ENCODE data around the gene PTPRM. TPM values are rescaled to one million over a fixed set of nuclear protein-coding genes. Genes with fewer than 3 reads are reported as not detected.

Gene PTPRM
- total RNA-seq, 1 experiment from 2014 or later, result 1.6 TPM

DNA sequence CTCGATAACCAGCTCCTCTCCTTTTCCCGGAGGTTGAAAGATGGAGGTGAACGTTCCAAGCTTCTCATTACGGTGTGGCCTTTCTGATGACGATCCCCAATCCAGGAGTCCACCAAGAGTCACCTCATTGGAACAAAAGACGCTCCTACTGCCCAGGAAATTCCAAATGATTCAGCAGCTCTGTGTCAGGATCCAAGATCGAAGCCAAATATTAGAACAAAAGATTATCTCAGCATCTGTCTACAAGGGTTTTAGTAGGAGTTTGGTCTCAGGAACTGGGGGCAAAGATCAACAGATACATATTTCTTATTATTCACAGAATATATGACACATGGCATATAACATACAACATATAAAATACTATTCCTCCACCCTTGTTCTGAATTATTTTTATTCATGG lies 881.0 kb downstream of the PTPRM start:
- no TSS peak for BruUV-seq (replicated peaks)
- intact Hi-C loops (cut with micrococcal nuclease; ENCODE audit: unreplicated experiment), result loop anchor here (10.0 kb wide), 1 partner anchor 63 kb away; no protein-coding TSS in a partner anchor
- POLR2A ChIA-PET, result no interaction called here
- DNase-seq (ENCODE audit: low read depth, low spot score) (no peak), ATAC-seq (no peak)
- in situ Hi-C loops (cut with HindIII; ENCODE audit: low pct_unique_long_range_greater_than_20kb, low sequenced_read_pairs), result no loop called here
- CTCF ChIA-PET, result no interaction called here
- H3K27ac ChIP-seq (ENCODE audit: low read length), result no peak overlapping the region
- no peaks in the 10 kb centered on the region for H3K27me3 ChIP-seq (ENCODE audit: control insufficient read depth, insufficient read depth, low read length)
- H3K4me3 ChIP-seq (ENCODE audit: low read depth in 2 of 2, low read length in 2 of 2), result no peak overlapping the region
- no peaks in the 10 kb centered on the region for H3K36me3 ChIP-seq (ENCODE audit: control insufficient read depth, insufficient read depth, low read length)
- H3K4me1 ChIP-seq (ENCODE audit: control insufficient read depth, insufficient read depth, low read length), result no peaks in the 10 kb centered on the region
- TF ChIP-seq, protein P1, sequence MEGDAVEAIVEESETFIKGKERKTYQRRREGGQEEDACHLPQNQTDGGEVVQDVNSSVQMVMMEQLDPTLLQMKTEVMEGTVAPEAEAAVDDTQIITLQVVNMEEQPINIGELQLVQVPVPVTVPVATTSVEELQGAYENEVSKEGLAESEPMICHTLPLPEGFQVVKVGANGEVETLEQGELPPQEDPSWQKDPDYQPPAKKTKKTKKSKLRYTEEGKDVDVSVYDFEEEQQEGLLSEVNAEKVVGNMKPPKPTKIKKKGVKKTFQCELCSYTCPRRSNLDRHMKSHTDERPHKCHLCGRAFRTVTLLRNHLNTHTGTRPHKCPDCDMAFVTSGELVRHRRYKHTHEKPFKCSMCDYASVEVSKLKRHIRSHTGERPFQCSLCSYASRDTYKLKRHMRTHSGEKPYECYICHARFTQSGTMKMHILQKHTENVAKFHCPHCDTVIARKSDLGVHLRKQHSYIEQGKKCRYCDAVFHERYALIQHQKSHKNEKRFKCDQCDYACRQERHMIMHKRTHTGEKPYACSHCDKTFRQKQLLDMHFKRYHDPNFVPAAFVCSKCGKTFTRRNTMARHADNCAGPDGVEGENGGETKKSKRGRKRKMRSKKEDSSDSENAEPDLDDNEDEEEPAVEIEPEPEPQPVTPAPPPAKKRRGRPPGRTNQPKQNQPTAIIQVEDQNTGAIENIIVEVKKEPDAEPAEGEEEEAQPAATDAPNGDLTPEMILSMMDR (IDR thresholded peaks at IDR 0.05), result no peak
- TF ChIP-seq POLR2AphosphoS5 (IDR thresholded peaks at IDR 0.05; ENCODE audit: low read depth, low read length), result no peak
- no peak for TF ChIP-seq SIN3A (IDR thresholded peaks at IDR 0.05; ENCODE audit: borderline replicate concordance, insufficient read depth, low read depth, low read length)
- TF ChIP-seq, protein P2, sequence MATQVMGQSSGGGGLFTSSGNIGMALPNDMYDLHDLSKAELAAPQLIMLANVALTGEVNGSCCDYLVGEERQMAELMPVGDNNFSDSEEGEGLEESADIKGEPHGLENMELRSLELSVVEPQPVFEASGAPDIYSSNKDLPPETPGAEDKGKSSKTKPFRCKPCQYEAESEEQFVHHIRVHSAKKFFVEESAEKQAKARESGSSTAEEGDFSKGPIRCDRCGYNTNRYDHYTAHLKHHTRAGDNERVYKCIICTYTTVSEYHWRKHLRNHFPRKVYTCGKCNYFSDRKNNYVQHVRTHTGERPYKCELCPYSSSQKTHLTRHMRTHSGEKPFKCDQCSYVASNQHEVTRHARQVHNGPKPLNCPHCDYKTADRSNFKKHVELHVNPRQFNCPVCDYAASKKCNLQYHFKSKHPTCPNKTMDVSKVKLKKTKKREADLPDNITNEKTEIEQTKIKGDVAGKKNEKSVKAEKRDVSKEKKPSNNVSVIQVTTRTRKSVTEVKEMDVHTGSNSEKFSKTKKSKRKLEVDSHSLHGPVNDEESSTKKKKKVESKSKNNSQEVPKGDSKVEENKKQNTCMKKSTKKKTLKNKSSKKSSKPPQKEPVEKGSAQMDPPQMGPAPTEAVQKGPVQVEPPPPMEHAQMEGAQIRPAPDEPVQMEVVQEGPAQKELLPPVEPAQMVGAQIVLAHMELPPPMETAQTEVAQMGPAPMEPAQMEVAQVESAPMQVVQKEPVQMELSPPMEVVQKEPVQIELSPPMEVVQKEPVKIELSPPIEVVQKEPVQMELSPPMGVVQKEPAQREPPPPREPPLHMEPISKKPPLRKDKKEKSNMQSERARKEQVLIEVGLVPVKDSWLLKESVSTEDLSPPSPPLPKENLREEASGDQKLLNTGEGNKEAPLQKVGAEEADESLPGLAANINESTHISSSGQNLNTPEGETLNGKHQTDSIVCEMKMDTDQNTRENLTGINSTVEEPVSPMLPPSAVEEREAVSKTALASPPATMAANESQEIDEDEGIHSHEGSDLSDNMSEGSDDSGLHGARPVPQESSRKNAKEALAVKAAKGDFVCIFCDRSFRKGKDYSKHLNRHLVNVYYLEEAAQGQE (IDR thresholded peaks at IDR 0.05; ENCODE audit: insufficient read depth in 1 of 2, low read depth in 2 of 2, low read length in 1 of 2), result no peak
- TF ChIP-seq TCF7L2 (IDR thresholded peaks at IDR 0.05; ENCODE audit: low read depth, low read length), result no peak
- H3K9me3 ChIP-seq (ENCODE audit: control insufficient read depth, insufficient read depth, low read depth, low read length), result no peaks in the 10 kb centered on the region

DNA sequence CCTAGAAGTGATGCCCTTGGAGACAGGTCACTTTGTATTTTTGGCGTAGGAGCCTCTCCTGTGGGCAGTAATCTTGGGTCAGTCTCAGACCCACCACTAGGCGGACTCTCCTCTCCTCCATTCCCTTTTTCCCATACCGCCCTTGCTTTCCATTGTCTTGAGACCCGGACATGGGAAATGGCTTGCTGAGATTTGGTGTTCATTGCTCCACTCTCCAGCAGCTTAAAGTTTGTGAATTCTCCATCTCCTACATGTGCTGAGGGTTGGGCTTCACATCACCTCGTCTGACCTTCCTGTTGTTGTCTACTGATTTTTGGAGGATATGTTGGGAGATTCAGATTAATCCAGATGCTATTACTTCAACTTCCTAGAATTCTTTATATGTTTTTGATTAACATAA lies 882.9 kb downstream of the PTPRM start:
- intact Hi-C loops (cut with micrococcal nuclease; ENCODE audit: unreplicated experiment), result no loop called here
- Histone ChIP-seq H3K4me1 (ENCODE audit: control insufficient read depth, insufficient read depth, low read length) (no peaks in the 10 kb centered on the region), H3K27ac (ENCODE audit: low read length) (no peak overlapping the region), H3K4me3 (ENCODE audit: low read depth in 2 of 2, low read length in 2 of 2) (no peak overlapping the region), H3K36me3 (ENCODE audit: control insufficient read depth, insufficient read depth, low read length) (no peaks in the 10 kb centered on the region), H3K27me3 (ENCODE audit: control insufficient read depth, insufficient read depth, low read length) (no peaks in the 10 kb centered on the region), H3K9me3 (ENCODE audit: control insufficient read depth, insufficient read depth, low read depth, low read length) (no peaks in the 10 kb centered on the region)
- in situ Hi-C loops (cut with HindIII; ENCODE audit: low pct_unique_long_range_greater_than_20kb, low sequenced_read_pairs), result no loop called here
- ChIA-PET CTCF (no interaction called here), POLR2A (no interaction called here)
- TF ChIP-seq, protein P1 (IDR thresholded peaks at IDR 0.05), result peak; percentile 71
- TF ChIP-seq SIN3A (IDR thresholded peaks at IDR 0.05; ENCODE audit: borderline replicate concordance, insufficient read depth, low read depth, low read length), result no peak
- TF ChIP-seq TCF7L2 (IDR thresholded peaks at IDR 0.05; ENCODE audit: low read depth, low read length), result no peak
- DNase-seq (ENCODE audit: low read depth, low spot score) (no peak), ATAC-seq (no peak)
- BruUV-seq (replicated peaks), result no TSS peak

Data from Panc1 (cell line).